HL-60 (cell line): ENCODE data around the gene R3HDM2.

ENCODE experiments used
- DNase-seq, 2 experiments: peaks; one replicate each; pipeline ENCODE4 v3.0.0-alpha.2; 2010 to 2020; ENCODE audit warnings: low read depth in 1 of 2, low spot score in 1 of 2
- H3K27ac ChIP-seq: fragments of 250-450 bp; sonication (Bioruptor Pico); replicated peaks from 2 replicates; pipeline ENCODE4 v1.5.1; 2020; ENCODE audit warnings: mild to moderate bottlenecking, moderate library complexity
- H3K27me3 ChIP-seq: fragments of 250-450 bp; sonication (Bioruptor Pico); 2 replicates; pipeline ENCODE4 v1.5.1; 2021; ENCODE audit warnings: mild to moderate bottlenecking, moderate library complexity; ENCODE audit not compliant: insufficient read depth, poor library complexity, severe bottlenecking
- H3K4me3 ChIP-seq: replicated peaks from 2 replicates; pipeline ENCODE4 v1.5.1; 2011; ENCODE audit warnings: mild to moderate bottlenecking, control low read depth, low read length; ENCODE audit not compliant: insufficient read depth
- CTCF ChIP-seq: IDR thresholded peaks from one replicate; pipeline ENCODE4 v1.5.1; 2011; ENCODE audit warnings: low read length, control low read depth, inconsistent platforms; ENCODE audit not compliant: insufficient read depth
- GABPA ChIP-seq: IDR thresholded peaks from 2 replicates; pipeline ENCODE4 v1.6.1; 2012; ENCODE audit warnings: low read depth
- POLR2AphosphoS5 ChIP-seq: IDR thresholded peaks from 2 replicates; pipeline ENCODE4 v1.6.1; 2012; ENCODE audit warnings: low read depth
- SPI1 ChIP-seq: IDR thresholded peaks from 2 replicates; pipeline ENCODE4 v1.6.1; 2012; ENCODE audit warnings: low read depth, mild to moderate bottlenecking, borderline replicate concordance
- TF ChIP-seq, protein P1 (sequence below): IDR thresholded peaks from 2 replicates; pipeline ENCODE4 v1.6.1; 2012; ENCODE audit warnings: low read depth; ENCODE audit not compliant: insufficient replicate concordance

R3HDM2 gene

GRCh38 chr12:57449375-57449774, 18.5 kb upstream of the R3HDM2 start:
- no peaks in the 10 kb centered on the region for H3K27me3 ChIP-seq
- no peak overlapping the region for H3K27ac ChIP-seq
- no peak overlapping the region for H3K4me3 ChIP-seq
- no peak for DNase-seq
- TF ChIP-seq CTCF (no peak), SPI1 (no peak), POLR2AphosphoS5 (no peak), GABPA (no peak)
- TF ChIP-seq, protein P1, sequence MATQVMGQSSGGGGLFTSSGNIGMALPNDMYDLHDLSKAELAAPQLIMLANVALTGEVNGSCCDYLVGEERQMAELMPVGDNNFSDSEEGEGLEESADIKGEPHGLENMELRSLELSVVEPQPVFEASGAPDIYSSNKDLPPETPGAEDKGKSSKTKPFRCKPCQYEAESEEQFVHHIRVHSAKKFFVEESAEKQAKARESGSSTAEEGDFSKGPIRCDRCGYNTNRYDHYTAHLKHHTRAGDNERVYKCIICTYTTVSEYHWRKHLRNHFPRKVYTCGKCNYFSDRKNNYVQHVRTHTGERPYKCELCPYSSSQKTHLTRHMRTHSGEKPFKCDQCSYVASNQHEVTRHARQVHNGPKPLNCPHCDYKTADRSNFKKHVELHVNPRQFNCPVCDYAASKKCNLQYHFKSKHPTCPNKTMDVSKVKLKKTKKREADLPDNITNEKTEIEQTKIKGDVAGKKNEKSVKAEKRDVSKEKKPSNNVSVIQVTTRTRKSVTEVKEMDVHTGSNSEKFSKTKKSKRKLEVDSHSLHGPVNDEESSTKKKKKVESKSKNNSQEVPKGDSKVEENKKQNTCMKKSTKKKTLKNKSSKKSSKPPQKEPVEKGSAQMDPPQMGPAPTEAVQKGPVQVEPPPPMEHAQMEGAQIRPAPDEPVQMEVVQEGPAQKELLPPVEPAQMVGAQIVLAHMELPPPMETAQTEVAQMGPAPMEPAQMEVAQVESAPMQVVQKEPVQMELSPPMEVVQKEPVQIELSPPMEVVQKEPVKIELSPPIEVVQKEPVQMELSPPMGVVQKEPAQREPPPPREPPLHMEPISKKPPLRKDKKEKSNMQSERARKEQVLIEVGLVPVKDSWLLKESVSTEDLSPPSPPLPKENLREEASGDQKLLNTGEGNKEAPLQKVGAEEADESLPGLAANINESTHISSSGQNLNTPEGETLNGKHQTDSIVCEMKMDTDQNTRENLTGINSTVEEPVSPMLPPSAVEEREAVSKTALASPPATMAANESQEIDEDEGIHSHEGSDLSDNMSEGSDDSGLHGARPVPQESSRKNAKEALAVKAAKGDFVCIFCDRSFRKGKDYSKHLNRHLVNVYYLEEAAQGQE, result no peak

DNA sequence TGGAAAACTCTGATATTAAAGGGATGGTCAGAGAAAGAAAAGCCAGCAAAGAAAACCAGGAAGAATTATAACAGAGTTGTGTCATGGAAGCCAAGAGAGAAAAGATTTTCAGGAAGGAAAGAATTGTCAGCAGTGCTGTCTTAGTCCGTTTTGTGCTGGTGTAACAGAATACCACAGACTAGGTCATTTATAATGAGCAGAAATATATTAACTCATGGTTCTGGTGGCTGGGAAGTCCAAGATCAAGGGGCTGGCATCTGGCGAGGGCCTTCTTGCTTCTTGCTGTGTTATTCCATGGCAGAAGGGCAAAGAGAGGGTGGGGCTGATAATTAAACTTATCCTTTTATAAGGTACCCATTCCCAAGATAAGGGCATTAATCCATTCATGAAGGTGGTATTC, 17.8 kb upstream of the R3HDM2 start:
- DNase-seq, result no peak
- TF ChIP-seq SPI1 (no peak), POLR2AphosphoS5 (no peak), CTCF (no peak), GABPA (no peak)
- TF ChIP-seq, protein P1, result no peak
- H3K4me3 ChIP-seq, result no peak overlapping the region
- no peak overlapping the region for H3K27ac ChIP-seq
- H3K27me3 ChIP-seq, result no peaks in the 10 kb centered on the region

DNA sequence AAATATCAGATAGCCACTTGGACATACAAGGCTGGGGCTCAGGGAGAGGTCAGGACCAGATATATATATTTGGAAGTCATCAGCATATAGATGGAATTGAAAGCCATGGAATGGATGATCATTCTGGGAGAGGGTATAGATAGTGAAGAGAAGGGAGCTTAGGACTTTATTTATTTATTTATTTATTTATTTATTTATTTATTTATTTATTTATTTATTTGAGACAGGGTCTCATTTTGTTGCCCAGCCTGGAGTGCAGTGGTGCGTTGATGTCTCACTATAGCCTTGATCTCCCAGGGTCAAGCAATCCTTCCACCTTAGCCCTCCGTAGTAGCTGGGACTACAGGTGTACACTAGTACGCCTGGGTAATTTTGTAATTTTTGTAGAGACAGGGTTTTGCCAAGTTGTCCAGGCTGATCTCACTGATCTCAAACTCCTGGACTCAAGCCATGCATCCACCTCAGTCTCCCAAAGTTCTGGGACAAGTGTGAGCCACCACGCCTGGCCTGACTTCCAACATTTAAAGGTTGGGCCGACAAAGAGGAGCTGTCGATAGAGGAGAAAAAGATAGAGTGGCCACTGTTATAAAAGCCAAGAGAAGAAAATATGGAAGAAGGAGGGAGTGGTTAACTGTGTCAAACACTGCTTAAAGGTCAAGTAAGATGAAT, 15.6 kb upstream of the R3HDM2 start:
- Histone ChIP-seq H3K27me3 (no peaks in the 10 kb centered on the region), H3K27ac (no peak overlapping the region), H3K4me3 (no peak overlapping the region)
- TF ChIP-seq GABPA, result no peak
- TF ChIP-seq, protein P1, result no peak
- no peak for TF ChIP-seq CTCF
- TF ChIP-seq SPI1, result no peak
- TF ChIP-seq POLR2AphosphoS5, result no peak
- no peak for DNase-seq
